Activated CD8-positive, alpha-beta memory T cell treated with anti-CD3 and anti-CD28 coated beads, Interleukin-2, amount 10 ng/mL, durations not matched to agents 7 days and 5 days (primary cell): ENCODE results near the gene TSFM. TPM values are rescaled to one million over a fixed set of nuclear protein-coding genes. Genes with fewer than 3 reads are reported as not detected.
"Not testable (repeated sequence)": the region's sequence is repeated elsewhere in the genome, so short reads cannot be mapped to it uniquely, and the experiment has no call there.

Experiments used
- ATAC-seq: fragments of 150-1000 bp; cut with Tn5 transposase; one replicate; pipeline ENCODE4 v1.10.0; 2021; ENCODE audit warnings: moderate library complexity
- CTCF ChIA-PET: fragments of 350-600 bp; sonication (Branson Sonifier 250); formaldehyde crosslinking; loops from one replicate; lab custom pipeline; 2021; ENCODE audit warnings: antibody characterized with exemption; lab: Charles Lee
- DNase-seq: peaks from one replicate; pipeline ENCODE4 v3.0.0-alpha.2; 2020
- H3K27ac Mint-ChIP-seq: one replicate; pipeline ENCODE4 v1.8.0; 2021; ENCODE audit warnings: mild to moderate bottlenecking, mixed read lengths
- H3K27me3 Mint-ChIP-seq: one replicate; pipeline ENCODE4 v1.8.0; 2021; ENCODE audit warnings: mixed read lengths
- H3K36me3 Mint-ChIP-seq: one replicate; pipeline ENCODE4 v1.8.0; 2021; ENCODE audit warnings: mild to moderate bottlenecking, mixed read lengths
- H3K4me1 Mint-ChIP-seq: one replicate; pipeline ENCODE4 v1.8.0; 2021; ENCODE audit warnings: mixed read lengths
- H3K4me3 Mint-ChIP-seq: one replicate; pipeline ENCODE4 v1.8.0; 2021; ENCODE audit warnings: mild to moderate bottlenecking, moderate library complexity, mixed read lengths
- H3K9me3 Mint-ChIP-seq: one replicate; pipeline ENCODE4 v1.8.0; 2022; ENCODE audit warnings: low read depth, mixed read lengths
- total RNA-seq, 2 experiments: library from RNA; stranded (reverse); gene quantifications; one replicate each; pipeline ENCODE4 v1.2.3, GENCODE V29; 2021

TSFM gene
- total RNA-seq, 2 experiments from 2014 or later, result 32.2 to 45.8 TPM

GRCh38 chr12:57817990-57818331 lies 35.4 kb downstream of the TSFM start:
- not testable (repeated sequence) for H3K27ac Mint-ChIP-seq, H3K9me3 Mint-ChIP-seq, H3K4me3 Mint-ChIP-seq, H3K27me3 Mint-ChIP-seq, DNase-seq, H3K36me3 Mint-ChIP-seq, H3K4me1 Mint-ChIP-seq, ATAC-seq
- CTCF ChIA-PET, result interaction anchor here (0.9 to 1.8 kb wide), 9 partner anchors 8 to 118 kb away, joined by 3 to 8 read pairs (median 3); partner anchors contain the start of gene TSFM

GRCh38 chr12:57820119-57820518 lies 37.5 kb downstream of the TSFM start:
- not testable (repeated sequence) for H3K27me3 Mint-ChIP-seq, H3K27ac Mint-ChIP-seq, H3K9me3 Mint-ChIP-seq, H3K4me1 Mint-ChIP-seq, ATAC-seq, DNase-seq, H3K4me3 Mint-ChIP-seq, H3K36me3 Mint-ChIP-seq
- CTCF ChIA-PET, result interaction anchor here (1.1 kb wide), 1 partner anchor 17 kb away, joined by 3 read pairs; no protein-coding TSS in a partner anchor

- H3K36me3 Mint-ChIP-seq, result peaks cover 11% of the 10 kb centered on the region
- H3K4me1 Mint-ChIP-seq, H3K27ac Mint-ChIP-seq, DNase-seq, CTCF ChIA-PET, H3K9me3 Mint-ChIP-seq, H3K27me3 Mint-ChIP-seq, H3K4me3 Mint-ChIP-seq, ATAC-seq: not testable (repeated sequence)
Measured at GRCh38 chr12:57821015-57821414, 38.4 kb downstream of the TSFM start.

- CTCF ChIA-PET, result no interaction called here
- Mint-ChIP-seq H3K4me1 (no peaks in the 10 kb centered on the region), H3K27ac (no peak overlapping the region), H3K36me3 (peaks cover 11% of the 10 kb centered on the region), H3K9me3 (no peaks in the 10 kb centered on the region), H3K27me3 (no peaks in the 10 kb centered on the region), H3K4me3 (no peak overlapping the region)
- ATAC-seq (no peak), DNase-seq (no peak)
Measured at GRCh38 chr12:57821474-57822214, 39.1 kb downstream of the TSFM start.

GRCh38 chr12:57822392-57823130 lies 40.0 kb downstream of the TSFM start:
- no peak overlapping the region for H3K4me3 Mint-ChIP-seq
- DNase-seq (no peak), ATAC-seq (no peak)
- H3K36me3 Mint-ChIP-seq, result peaks cover 16% of the 10 kb centered on the region
- no peaks in the 10 kb centered on the region for H3K4me1 Mint-ChIP-seq
- CTCF ChIA-PET, result interaction anchor here (1.0 kb wide), 1 partner anchor 83 kb away, joined by 6 read pairs; no protein-coding TSS in a partner anchor
- no peaks in the 10 kb centered on the region for H3K27me3 Mint-ChIP-seq
- H3K27ac Mint-ChIP-seq, result peak overlapping the region; percentile 10
- H3K9me3 Mint-ChIP-seq, result no peaks in the 10 kb centered on the region

GRCh38 chr12:57823131-57823907 lies 40.7 kb downstream of the TSFM start:
- Mint-ChIP-seq H3K27me3 (no peaks in the 10 kb centered on the region), H3K9me3 (no peaks in the 10 kb centered on the region), H3K36me3 (peaks cover 17% of the 10 kb centered on the region), H3K4me1 (no peaks in the 10 kb centered on the region), H3K4me3 (no peak overlapping the region), H3K27ac (peak overlapping the region; percentile 10)
- no peak for DNase-seq
- ATAC-seq, result no peak
- CTCF ChIA-PET, result interaction anchor here (1.0 to 1.3 kb wide), 2 partner anchors 82 to 84 kb away, joined by 3 to 6 read pairs; no protein-coding TSS in a partner anchor

GRCh38 chr12:57823908-57824640 lies 41.5 kb downstream of the TSFM start:
- H3K27ac Mint-ChIP-seq, result no peak overlapping the region
- H3K36me3 Mint-ChIP-seq, result peaks cover 23% of the 10 kb centered on the region
- CTCF ChIA-PET, result interaction anchor here (1.0 to 2.0 kb wide), 4 partner anchors 9 to 83 kb away, joined by 3 to 8 read pairs (median 4); no protein-coding TSS in a partner anchor

GRCh38 chr12:57825451-57825850 lies 42.9 kb downstream of the TSFM start:
- Mint-ChIP-seq H3K27ac (no peak overlapping the region), H3K27me3 (no peaks in the 10 kb centered on the region), H3K36me3 (peaks cover 23% of the 10 kb centered on the region), H3K9me3 (no peaks in the 10 kb centered on the region), H3K4me3 (no peak overlapping the region), H3K4me1 (peaks cover 3% of the 10 kb centered on the region)
- DNase-seq (no peak), ATAC-seq (no peak)
- CTCF ChIA-PET, result interaction anchor here (0.9 to 2.0 kb wide), 3 partner anchors 10 to 242 kb away, joined by 3 to 8 read pairs (median 3); no protein-coding TSS in a partner anchor

More at GRCh38 chr12:57823908-57824640, 41.5 kb downstream of the TSFM start:
- H3K4me3 Mint-ChIP-seq, result no peak overlapping the region
- ATAC-seq (no peak), DNase-seq (no peak)
- no peaks in the 10 kb centered on the region for H3K9me3 Mint-ChIP-seq
- H3K27me3 Mint-ChIP-seq, result no peaks in the 10 kb centered on the region
- H3K4me1 Mint-ChIP-seq, result no peaks in the 10 kb centered on the region

- no peak overlapping the region for H3K4me3 Mint-ChIP-seq
- CTCF ChIA-PET, result interaction anchor here (1.1 to 4.7 kb wide), 4 partner anchors 8 to 79 kb away, joined by 3 to 30 read pairs (median 6); partner anchors contain the start of gene AVIL
- H3K27me3 Mint-ChIP-seq, result no peaks in the 10 kb centered on the region
- H3K4me1 Mint-ChIP-seq, result peaks cover 6% of the 10 kb centered on the region
- DNase-seq (no peak), ATAC-seq (no peak)
- no peak overlapping the region for H3K27ac Mint-ChIP-seq
- peaks cover 23% of the 10 kb centered on the region for H3K36me3 Mint-ChIP-seq
- H3K9me3 Mint-ChIP-seq, result no peaks in the 10 kb centered on the region
Measured at GRCh38 chr12:57826400-57826799, 43.8 kb downstream of the TSFM start.

GRCh38 chr12:57826966-57827365 lies 44.4 kb downstream of the TSFM start:
- DNase-seq (no peak), ATAC-seq (no peak)
- Mint-ChIP-seq H3K9me3 (no peaks in the 10 kb centered on the region), H3K4me1 (peaks cover 12% of the 10 kb centered on the region), H3K27ac (no peak overlapping the region), H3K27me3 (no peaks in the 10 kb centered on the region), H3K4me3 (no peak overlapping the region), H3K36me3 (peaks cover 23% of the 10 kb centered on the region)
- CTCF ChIA-PET, result interaction anchor here (1.0 to 4.7 kb wide), 4 partner anchors 9 to 78 kb away, joined by 3 to 30 read pairs (median 4); partner anchors contain the start of gene AVIL

GRCh38 chr12:57829025-57829777 lies 46.6 kb downstream of the TSFM start:
- no peak overlapping the region for H3K27ac Mint-ChIP-seq
- CTCF ChIA-PET, result interaction anchor here (0.9 to 4.7 kb wide), 6 partner anchors 11 to 76 kb away, joined by 3 to 30 read pairs (median 4); partner anchors contain the start of gene AVIL
- no peaks in the 10 kb centered on the region for H3K27me3 Mint-ChIP-seq
- ATAC-seq (no peak), DNase-seq (no peak)
- peaks cover 15% of the 10 kb centered on the region for H3K36me3 Mint-ChIP-seq
- H3K4me1 Mint-ChIP-seq, result peaks cover 32% of the 10 kb centered on the region
- no peaks in the 10 kb centered on the region for H3K9me3 Mint-ChIP-seq
- H3K4me3 Mint-ChIP-seq, result no peak overlapping the region

- no peak overlapping the region for H3K4me3 Mint-ChIP-seq
- H3K27ac Mint-ChIP-seq, result no peak overlapping the region
- DNase-seq (no peak), ATAC-seq (no peak)
- H3K36me3 Mint-ChIP-seq, result peaks cover 12% of the 10 kb centered on the region
- H3K27me3 Mint-ChIP-seq, result no peaks in the 10 kb centered on the region
- CTCF ChIA-PET, result interaction anchor here (1.0 to 4.7 kb wide), 3 partner anchors 27 to 75 kb away, joined by 3 to 30 read pairs (median 4); no protein-coding TSS in a partner anchor
- no peaks in the 10 kb centered on the region for H3K9me3 Mint-ChIP-seq
- peaks cover 39% of the 10 kb centered on the region for H3K4me1 Mint-ChIP-seq
Measured at GRCh38 chr12:57830393-57830792, 47.8 kb downstream of the TSFM start.
